ENCODE results near the gene ZNF669.

ZNF669 gene

DNA sequence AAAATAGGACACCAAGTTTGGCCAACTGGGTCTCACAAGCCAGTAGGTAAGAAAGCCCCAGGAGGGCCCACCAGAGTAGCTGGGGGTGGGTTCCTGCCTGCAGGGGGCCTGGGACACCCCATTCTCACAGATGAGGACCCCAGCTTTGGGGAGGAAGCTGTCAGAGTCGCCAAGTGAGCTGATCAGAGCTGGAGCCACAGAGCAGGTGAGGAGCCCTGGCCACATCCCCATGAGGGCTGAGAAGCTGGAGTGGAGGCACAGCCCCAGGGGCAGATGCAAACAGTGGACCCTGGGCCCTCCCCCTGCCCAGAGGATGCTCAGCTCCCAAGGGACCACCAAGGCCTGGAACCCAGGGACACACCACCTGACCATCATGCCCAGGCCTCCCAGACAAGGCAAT is 16.9 kb downstream of the ZNF669 start:
- Histone ChIP-seq H3K4me3 (ENCODE audit: low read depth, low read length) (no peak overlapping the region), H3K4me2 (ENCODE audit: low read length) (no peak overlapping the region), H3K27me3 (ENCODE audit: control insufficient read depth, insufficient read depth, low read length) (no peaks in the 10 kb centered on the region), H3K9ac (no peak overlapping the region), H3K79me2 (no peaks in the 10 kb centered on the region), H3K36me3 (ENCODE audit: control insufficient read depth, insufficient read depth, low read length) (no peaks in the 10 kb centered on the region), H3K27ac (no peak overlapping the region), H3K4me1 (no peaks in the 10 kb centered on the region), H2AFZ (no peak overlapping the region), H3K9me3 (ENCODE audit: control insufficient read depth, low read length) (no peaks in the 10 kb centered on the region)
- TF ChIP-seq, protein P1, sequence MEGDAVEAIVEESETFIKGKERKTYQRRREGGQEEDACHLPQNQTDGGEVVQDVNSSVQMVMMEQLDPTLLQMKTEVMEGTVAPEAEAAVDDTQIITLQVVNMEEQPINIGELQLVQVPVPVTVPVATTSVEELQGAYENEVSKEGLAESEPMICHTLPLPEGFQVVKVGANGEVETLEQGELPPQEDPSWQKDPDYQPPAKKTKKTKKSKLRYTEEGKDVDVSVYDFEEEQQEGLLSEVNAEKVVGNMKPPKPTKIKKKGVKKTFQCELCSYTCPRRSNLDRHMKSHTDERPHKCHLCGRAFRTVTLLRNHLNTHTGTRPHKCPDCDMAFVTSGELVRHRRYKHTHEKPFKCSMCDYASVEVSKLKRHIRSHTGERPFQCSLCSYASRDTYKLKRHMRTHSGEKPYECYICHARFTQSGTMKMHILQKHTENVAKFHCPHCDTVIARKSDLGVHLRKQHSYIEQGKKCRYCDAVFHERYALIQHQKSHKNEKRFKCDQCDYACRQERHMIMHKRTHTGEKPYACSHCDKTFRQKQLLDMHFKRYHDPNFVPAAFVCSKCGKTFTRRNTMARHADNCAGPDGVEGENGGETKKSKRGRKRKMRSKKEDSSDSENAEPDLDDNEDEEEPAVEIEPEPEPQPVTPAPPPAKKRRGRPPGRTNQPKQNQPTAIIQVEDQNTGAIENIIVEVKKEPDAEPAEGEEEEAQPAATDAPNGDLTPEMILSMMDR (IDR thresholded peaks at IDR 0.05): no peak

DNA sequence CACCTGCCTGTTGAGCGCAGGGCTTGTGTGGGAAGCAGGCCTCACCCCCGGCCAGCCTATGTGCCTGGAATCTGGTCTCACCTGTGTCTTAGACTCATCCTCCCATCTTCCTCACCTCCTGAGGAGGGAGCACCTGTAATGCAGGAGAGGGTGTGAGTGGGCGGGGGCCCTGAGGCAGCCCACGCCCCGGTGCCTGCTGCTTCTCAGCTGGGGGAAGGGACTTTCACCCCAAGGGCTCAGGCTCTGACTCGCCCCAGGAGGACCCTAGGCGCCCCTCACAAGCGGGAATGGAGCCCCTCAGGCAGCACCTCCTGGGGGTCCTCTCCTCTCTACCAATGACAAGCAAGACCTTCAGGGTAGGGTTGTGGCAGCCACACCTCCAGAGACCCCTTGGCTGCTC is 18.8 kb downstream of the ZNF669 start:
- Histone ChIP-seq H3K9ac (no peak overlapping the region), H3K27me3 (ENCODE audit: control insufficient read depth, insufficient read depth, low read length) (no peaks in the 10 kb centered on the region), H3K4me3 (ENCODE audit: low read depth, low read length) (no peak overlapping the region), H2AFZ (no peak overlapping the region), H3K4me2 (ENCODE audit: low read length) (no peak overlapping the region), H3K9me3 (ENCODE audit: control insufficient read depth, low read length) (no peaks in the 10 kb centered on the region), H3K4me1 (no peaks in the 10 kb centered on the region), H3K36me3 (ENCODE audit: control insufficient read depth, insufficient read depth, low read length) (no peaks in the 10 kb centered on the region), H3K27ac (no peak overlapping the region), H3K79me2 (no peaks in the 10 kb centered on the region)
- TF ChIP-seq, protein P1 (IDR thresholded peaks at IDR 0.05): no peak

GRCh38 chr1:247084771-247085170 is 19.4 kb downstream of the ZNF669 start:
- no peaks in the 10 kb centered on the region for H3K36me3 ChIP-seq (ENCODE audit: control insufficient read depth, insufficient read depth, low read length)
- no peak overlapping the region for H2AFZ ChIP-seq
- H3K9ac ChIP-seq: no peak overlapping the region
- no peak overlapping the region for H3K4me2 ChIP-seq (ENCODE audit: low read length)
- TF ChIP-seq, protein P1 (IDR thresholded peaks at IDR 0.05): no peak
- no peak overlapping the region for H3K27ac ChIP-seq
- no peaks in the 10 kb centered on the region for H3K4me1 ChIP-seq
- H3K9me3 ChIP-seq (ENCODE audit: control insufficient read depth, low read length): no peaks in the 10 kb centered on the region
- H3K79me2 ChIP-seq: no peaks in the 10 kb centered on the region
- no peak overlapping the region for H3K4me3 ChIP-seq (ENCODE audit: low read depth, low read length)
- H3K27me3 ChIP-seq (ENCODE audit: control insufficient read depth, insufficient read depth, low read length): no peaks in the 10 kb centered on the region

DNA sequence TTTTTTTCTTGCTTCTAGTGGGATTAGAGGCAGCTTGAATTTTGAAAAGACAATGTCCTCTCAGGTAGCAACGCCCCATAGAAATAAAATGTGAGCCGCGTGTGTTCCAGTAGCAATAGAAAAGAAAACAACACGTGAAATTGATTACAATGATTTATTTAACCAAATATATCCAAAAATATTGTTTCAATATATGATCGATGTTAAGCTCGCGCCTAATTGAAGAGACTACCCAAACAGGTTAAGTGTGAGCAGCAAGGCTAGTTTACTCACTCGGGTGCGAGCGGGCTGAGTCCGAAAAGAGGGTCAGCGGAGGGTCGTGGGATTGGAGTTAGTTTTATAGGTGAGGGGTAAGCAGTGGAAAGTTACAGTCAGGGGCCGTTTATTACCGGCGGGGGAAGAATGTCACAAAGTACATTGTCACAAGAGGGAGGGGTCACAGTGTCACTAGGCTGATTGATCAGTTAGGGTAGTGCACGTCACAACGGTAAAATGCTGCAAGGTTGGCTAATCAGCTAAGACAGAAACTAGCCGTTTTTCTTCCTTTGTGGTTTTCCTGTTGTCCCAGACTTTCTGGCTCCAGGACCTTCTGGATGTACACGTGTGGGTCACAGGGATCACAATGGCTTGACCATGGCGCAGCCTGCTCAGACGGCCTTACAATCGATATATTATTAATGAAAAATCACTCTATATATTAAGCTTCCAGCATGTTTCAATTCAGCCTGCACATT is 24.8 kb downstream of the ZNF669 start:
- Histone ChIP-seq H3K79me2 (no peaks in the 10 kb centered on the region), H3K27ac (no peak overlapping the region), H2AFZ (peak overlapping the region; percentile 61), H3K4me2 (ENCODE audit: low read length) (peak overlapping the region; percentile 69), H3K9me3 (ENCODE audit: control insufficient read depth, low read length) (no peaks in the 10 kb centered on the region), H3K4me3 (ENCODE audit: low read depth, low read length) (peak overlapping the region; percentile 89), H3K36me3 (ENCODE audit: control insufficient read depth, insufficient read depth, low read length) (no peaks in the 10 kb centered on the region), H3K9ac (no peak overlapping the region), H3K27me3 (ENCODE audit: control insufficient read depth, insufficient read depth, low read length) (no peaks in the 10 kb centered on the region), H3K4me1 (no peaks in the 10 kb centered on the region)
- TF ChIP-seq, protein P1 (IDR thresholded peaks at IDR 0.05): no peak

All from parathyroid adenoma (tissue), 2 donors.